Measurements from ENCODE around the gene UBAC2.

GRCh38 chr13:99418843-99419140 lies 218.1 kb downstream of the UBAC2 start:
- TF ChIP-seq CTCF (conservative IDR thresholded peaks at IDR 0.05; ENCODE audit: low read depth, low read length) (no peak), EZH2 (IDR thresholded peaks at IDR 0.05; ENCODE audit: borderline replicate concordance, low read depth, low read length, poor library complexity, severe bottlenecking) (no peak)
